H9 (cell line): Measurements from ENCODE around the gene KIAA0753. TPM values are rescaled to one million over a fixed set of nuclear protein-coding genes. Genes with fewer than 3 reads are reported as not detected.

Experiments
- DNase-seq: peaks from one replicate; pipeline ENCODE4 v3.0.0-alpha.2; 2017
- H2AFZ ChIP-seq: one replicate; pipeline ENCODE4 v1.6.1; 2013; ENCODE audit warnings: mild to moderate bottlenecking, low read length, control low read depth, moderate library complexity
- H2AK5ac ChIP-seq: 2 replicates; pipeline ENCODE4 v1.6.1; 2013; ENCODE audit warnings: low read length, control low read depth, mixed read lengths; ENCODE audit not compliant: insufficient read length
- H2BK120ac ChIP-seq: one replicate; pipeline ENCODE4 v1.6.1; 2013; ENCODE audit warnings: low read depth, mild to moderate bottlenecking, low read length, control low read depth, inconsistent platforms; ENCODE audit not compliant: poor library complexity, severe bottlenecking
- H2BK12ac ChIP-seq: 2 replicates; pipeline ENCODE4 v1.6.1; 2013; ENCODE audit warnings: low read length, control low read depth, mixed read lengths, low read depth; ENCODE audit not compliant: insufficient read length
- H2BK15ac ChIP-seq: 2 replicates; pipeline ENCODE4 v1.6.1; 2013; ENCODE audit warnings: low read depth, low read length, control low read depth
- H2BK20ac ChIP-seq: one replicate; pipeline ENCODE4 v1.6.1; 2013; ENCODE audit warnings: low read depth, mild to moderate bottlenecking, low read length, control low read depth, inconsistent platforms; ENCODE audit not compliant: poor library complexity, severe bottlenecking
- H2BK5ac ChIP-seq: 2 replicates; pipeline ENCODE4 v1.6.1; 2013; ENCODE audit warnings: low read length, control low read depth, mixed read lengths; ENCODE audit not compliant: insufficient read length
- H3K14ac ChIP-seq: 2 replicates; pipeline ENCODE4 v1.6.1; 2013; ENCODE audit warnings: low read length, control low read depth; ENCODE audit not compliant: insufficient read depth
- H3K18ac ChIP-seq: 2 replicates; pipeline ENCODE4 v1.6.1; 2013; ENCODE audit warnings: low read depth, mild to moderate bottlenecking, mixed read lengths, low read length, control low read depth; ENCODE audit not compliant: insufficient read length
- H3K23ac ChIP-seq: 2 replicates; pipeline ENCODE4 v1.6.1; 2013; ENCODE audit warnings: low read length, control low read depth, mixed read lengths, low read depth; ENCODE audit not compliant: insufficient read length
- H3K23me2 ChIP-seq: 2 replicates; pipeline ENCODE4 v1.6.1; 2013; ENCODE audit warnings: low read depth, mild to moderate bottlenecking, mixed read lengths, low read length, control low read depth; ENCODE audit not compliant: insufficient read length, poor library complexity, severe bottlenecking
- H3K27ac ChIP-seq: 2 replicates; pipeline ENCODE4 v1.5.1; 2013; ENCODE audit warnings: low read length, control low read depth, mixed read lengths, low read depth; ENCODE audit not compliant: insufficient read length
- H3K27me3 ChIP-seq: 2 replicates; pipeline ENCODE4 v1.6.1; 2013; ENCODE audit warnings: low read length, control low read depth, inconsistent platforms; ENCODE audit not compliant: insufficient read depth
- H3K4ac ChIP-seq: 2 replicates; pipeline ENCODE4 v1.6.1; 2013; ENCODE audit warnings: low read depth, mild to moderate bottlenecking, control low read depth, inconsistent platforms, low read length, moderate library complexity
- H3K4me1 ChIP-seq: 2 replicates; pipeline ENCODE4 v1.6.1; 2013; ENCODE audit warnings: low read length, control low read depth, inconsistent platforms; ENCODE audit not compliant: insufficient read depth
- H3K4me2 ChIP-seq: 2 replicates; pipeline ENCODE4 v1.6.1; 2013; ENCODE audit warnings: low read length, control low read depth, mixed read lengths; ENCODE audit not compliant: insufficient read length, insufficient read depth
- H3K56ac ChIP-seq: 2 replicates; pipeline ENCODE4 v1.6.1; 2013; ENCODE audit warnings: low read depth, mild to moderate bottlenecking, mixed read lengths, low read length, control low read depth; ENCODE audit not compliant: insufficient read length
- H3K79me1 ChIP-seq: 2 replicates; pipeline ENCODE4 v1.6.1; 2013; ENCODE audit warnings: low read depth, mild to moderate bottlenecking, moderate library complexity, low read length, control low read depth, inconsistent platforms; ENCODE audit not compliant: insufficient read depth, poor library complexity, severe bottlenecking
- H3K79me2 ChIP-seq: 2 replicates; pipeline ENCODE4 v1.6.1; 2013; ENCODE audit warnings: low read length, control low read depth, inconsistent platforms; ENCODE audit not compliant: insufficient read depth
- H3K9ac ChIP-seq: 2 replicates; pipeline ENCODE4 v1.6.1; 2013; ENCODE audit warnings: low read length, control low read depth, mixed read lengths; ENCODE audit not compliant: insufficient read length; ENCODE audit errors: extremely low read depth
- H3K9me3 ChIP-seq: one replicate; pipeline ENCODE4 v1.6.1; 2013; ENCODE audit warnings: low read depth, low read length, inconsistent platforms; ENCODE audit not compliant: control insufficient read depth
- H3T11ph ChIP-seq: one replicate; pipeline ENCODE4 v1.6.1; 2013; ENCODE audit warnings: mild to moderate bottlenecking, low read length, control low read depth, inconsistent platforms
- H4K20me1 ChIP-seq: one replicate; pipeline ENCODE4 v1.6.1; 2013; ENCODE audit not compliant: control insufficient read depth, insufficient read length, insufficient read depth
- H4K5ac ChIP-seq: 2 replicates; pipeline ENCODE4 v1.6.1; 2013; ENCODE audit warnings: low read depth, mild to moderate bottlenecking, mixed read lengths, low read length, control low read depth; ENCODE audit not compliant: insufficient read length
- H4K8ac ChIP-seq: replicated peaks from 2 replicates; pipeline ENCODE4 v1.6.1; 2013; ENCODE audit warnings: low read length, control low read depth, mixed read lengths, low read depth; ENCODE audit not compliant: insufficient read length
- H4K91ac ChIP-seq: 2 replicates; pipeline ENCODE4 v1.6.1; 2013; ENCODE audit warnings: low read depth, mild to moderate bottlenecking, moderate library complexity, mixed read lengths, low read length, control low read depth; ENCODE audit not compliant: insufficient read length
- H3K27ac Mint-ChIP-seq, 3 experiments: 2 replicates in 2 of 3; 3 replicates in 1 of 3; pipeline ENCODE4 v1.8.0; 2020 to 2021; ENCODE audit warnings: mixed read lengths in 3 of 3, mild to moderate bottlenecking in 1 of 3, moderate library complexity in 1 of 3
- H3K27me3 Mint-ChIP-seq: 2 replicates; pipeline ENCODE4 v1.8.0; 2021; ENCODE audit warnings: low read depth, mild to moderate bottlenecking, moderate library complexity, mixed read lengths
- H3K36me3 Mint-ChIP-seq, 3 experiments: 2 replicates in 2 of 3; 3 replicates in 1 of 3; pipeline ENCODE4 v1.8.0; 2020 to 2021; ENCODE audit warnings: low read depth in 3 of 3, mixed read lengths in 3 of 3; ENCODE audit not compliant: insufficient read depth in 1 of 3
- H3K4me1 Mint-ChIP-seq, 2 experiments: 2 replicates each; pipeline ENCODE4 v1.8.0; 2020; ENCODE audit warnings: mixed read lengths in 2 of 2
- H3K4me3 Mint-ChIP-seq, 2 experiments: 2 replicates in 1 of 2; 3 replicates in 1 of 2; pipeline ENCODE4 v1.8.0; 2020 to 2021; ENCODE audit warnings: mild to moderate bottlenecking in 2 of 2, mixed read lengths in 2 of 2, moderate library complexity in 1 of 2
- H3K9me3 Mint-ChIP-seq, 2 experiments: 2 replicates in 1 of 2; 3 replicates in 1 of 2; pipeline ENCODE4 v1.8.0; 2020; ENCODE audit warnings: mild to moderate bottlenecking in 2 of 2, mixed read lengths in 2 of 2, moderate library complexity in 1 of 2
- WGBS: extraction: QIAGEN DNeasy Blood & Tissue Kit; methylation state at CpG from one replicate; pipeline ENCODE4 v1.1.7; 2013; ENCODE audit warnings: missing lambda C conversion rate, low lambda C conversion rate, mixed read lengths; ENCODE audit not compliant: insufficient read length; ENCODE audit errors: extremely low coverage; 5-methylcytosine and 5-hydroxymethylcytosine counted together
- total RNA-seq: library from RNA; stranded (reverse); gene quantifications from 2 replicates; pipeline ENCODE4 v1.2.1, GENCODE V29; 2021
- TF ChIP-seq, protein P1 (sequence below): fragments of 200-600 bp; sonication (generic); conservative IDR thresholded peaks from 3 replicates; pipeline ENCODE4 v1.8.0; 2021; ENCODE audit warnings: antibody characterized with exemption, mild to moderate bottlenecking

The KIAA0753 gene
- total RNA-seq, 1 experiment from 2014 or later = 37.2 TPM

DNA sequence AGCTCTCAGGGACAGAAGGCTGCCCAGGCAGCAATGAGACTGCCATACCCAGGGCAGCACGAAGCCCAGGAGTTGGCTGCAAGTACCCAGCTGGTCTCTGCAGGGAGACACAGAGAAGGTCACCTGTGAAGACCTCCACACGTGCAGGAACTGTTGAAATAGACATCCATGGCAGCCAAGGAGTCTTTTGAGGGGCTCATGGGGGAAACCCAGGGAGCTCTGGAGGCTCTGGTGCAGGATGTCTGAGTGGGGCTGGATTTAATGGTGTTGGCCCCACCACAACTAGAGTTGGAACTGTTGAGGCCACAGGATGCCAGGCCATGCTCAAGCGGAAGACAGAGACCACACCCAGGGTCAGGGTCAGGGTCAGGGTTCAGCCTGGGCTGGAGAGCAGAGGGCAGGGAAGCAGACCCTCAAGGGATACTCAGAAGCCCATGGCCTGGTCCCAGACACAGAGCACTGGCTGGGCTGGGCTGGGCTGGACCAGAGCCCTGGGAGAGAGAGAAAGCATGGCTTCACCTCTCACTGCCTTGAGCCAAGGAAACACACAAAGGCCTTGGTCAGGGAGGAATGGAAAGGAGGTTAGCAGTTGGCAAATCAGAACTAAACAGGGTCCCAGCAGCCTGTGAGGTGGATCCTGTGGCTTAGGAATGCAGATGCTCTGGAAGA is 105.5 kb downstream of the KIAA0753 start:
- H3K18ac ChIP-seq = no peak overlapping the region
- H3K56ac ChIP-seq = no peak overlapping the region
- WGBS = no CpG with 5 or more reads among the region's 3 CpGs
- H3K4me3 Mint-ChIP-seq = no peak overlapping the region
- peaks cover 5% of the 10 kb centered on the region; the same call in 1 of the 2 replicates for H3K4me1 ChIP-seq
- no peak overlapping the region for H2BK12ac ChIP-seq
- H3K23ac ChIP-seq = no peak overlapping the region
- peak overlapping the region; percentile 81 for H4K91ac ChIP-seq
- H3K27ac Mint-ChIP-seq = peak overlapping the region; percentile 11 to 53 (median 45); a peak in 3 of 7 replicates
- no peak overlapping the region for H3K4me2 ChIP-seq
- H2AFZ ChIP-seq = no peak overlapping the region
- no peak overlapping the region for H2BK20ac ChIP-seq
- no peak overlapping the region for H4K5ac ChIP-seq
- H3K27ac ChIP-seq = no peak overlapping the region
- peaks cover 5% of the 10 kb centered on the region in 2 experiments; a peak in 3 of 5 replicates for H3K9me3 Mint-ChIP-seq
- H3K36me3 Mint-ChIP-seq = 0 out of 7 replicates have a peak, but pooled peaks cover 0 to 3% (median 0%) of the 10 kb centered on the region in 3 experiments
- no peak overlapping the region for H4K8ac ChIP-seq
- H3K14ac ChIP-seq = no peak overlapping the region; the same call in 1 of the 2 replicates
- no peaks in the 10 kb centered on the region for H3K79me1 ChIP-seq
- no peak overlapping the region for H2AK5ac ChIP-seq
- H3K9me3 ChIP-seq = no peaks in the 10 kb centered on the region
- H2BK120ac ChIP-seq = no peak overlapping the region
- H4K20me1 ChIP-seq = peaks cover 5% of the 10 kb centered on the region
- H3K9ac ChIP-seq = no peak overlapping the region
- H3K4ac ChIP-seq = no peak overlapping the region
- H2BK15ac ChIP-seq = no peak overlapping the region
- no peaks in the 10 kb centered on the region for H3K23me2 ChIP-seq
- H2BK5ac ChIP-seq = no peak overlapping the region
- no peaks in the 10 kb centered on the region for H3K27me3 ChIP-seq
- H3K27me3 Mint-ChIP-seq = no peaks in the 10 kb centered on the region
- peak; percentile 25 for DNase-seq
- no peak overlapping the region for H3T11ph ChIP-seq
- H3K4me1 Mint-ChIP-seq = peaks cover 17 to 28% of the 10 kb centered on the region in 2 experiments
- H3K79me2 ChIP-seq = no peaks in the 10 kb centered on the region
- TF ChIP-seq, protein P1, sequence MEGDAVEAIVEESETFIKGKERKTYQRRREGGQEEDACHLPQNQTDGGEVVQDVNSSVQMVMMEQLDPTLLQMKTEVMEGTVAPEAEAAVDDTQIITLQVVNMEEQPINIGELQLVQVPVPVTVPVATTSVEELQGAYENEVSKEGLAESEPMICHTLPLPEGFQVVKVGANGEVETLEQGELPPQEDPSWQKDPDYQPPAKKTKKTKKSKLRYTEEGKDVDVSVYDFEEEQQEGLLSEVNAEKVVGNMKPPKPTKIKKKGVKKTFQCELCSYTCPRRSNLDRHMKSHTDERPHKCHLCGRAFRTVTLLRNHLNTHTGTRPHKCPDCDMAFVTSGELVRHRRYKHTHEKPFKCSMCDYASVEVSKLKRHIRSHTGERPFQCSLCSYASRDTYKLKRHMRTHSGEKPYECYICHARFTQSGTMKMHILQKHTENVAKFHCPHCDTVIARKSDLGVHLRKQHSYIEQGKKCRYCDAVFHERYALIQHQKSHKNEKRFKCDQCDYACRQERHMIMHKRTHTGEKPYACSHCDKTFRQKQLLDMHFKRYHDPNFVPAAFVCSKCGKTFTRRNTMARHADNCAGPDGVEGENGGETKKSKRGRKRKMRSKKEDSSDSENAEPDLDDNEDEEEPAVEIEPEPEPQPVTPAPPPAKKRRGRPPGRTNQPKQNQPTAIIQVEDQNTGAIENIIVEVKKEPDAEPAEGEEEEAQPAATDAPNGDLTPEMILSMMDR = no peak
